ENCODE measurements around the gene TAGLN.

Gene TAGLN

DNA sequence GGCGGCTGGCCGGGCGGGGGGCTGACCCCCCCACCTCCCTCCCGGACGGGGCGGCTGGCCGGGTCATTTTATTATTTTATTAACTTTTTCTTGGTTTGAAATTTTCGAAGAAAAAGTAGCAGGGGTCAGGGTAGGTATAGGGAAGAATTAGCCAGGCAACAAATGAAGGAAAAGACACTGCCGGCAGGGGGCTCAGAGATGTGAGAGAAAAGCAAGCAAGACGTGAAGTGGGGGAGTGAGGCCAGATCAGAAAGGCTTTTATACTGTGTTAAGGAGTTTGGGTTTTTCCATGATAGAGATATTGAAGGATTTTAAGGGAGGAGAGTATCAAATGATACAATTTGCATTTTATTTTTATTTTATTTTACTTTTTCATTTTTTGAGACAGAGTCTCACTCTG is 52.3 kb downstream of the TAGLN start:
- H3K4me3 ChIP-seq (ENCODE audit: low read depth, low read length), result no peak overlapping the region
- no peak for DNase-seq
- H3K9me3 ChIP-seq, result no peaks in the 10 kb centered on the region
- H3K4me1 ChIP-seq, result no peaks in the 10 kb centered on the region
- peaks cover 36% of the 10 kb centered on the region for H3K36me3 ChIP-seq
- H3K27me3 ChIP-seq, result no peaks in the 10 kb centered on the region
- TF ChIP-seq CTCF (IDR thresholded peaks at IDR 0.05; ENCODE audit: low read depth, low read length), result no peak

DNA sequence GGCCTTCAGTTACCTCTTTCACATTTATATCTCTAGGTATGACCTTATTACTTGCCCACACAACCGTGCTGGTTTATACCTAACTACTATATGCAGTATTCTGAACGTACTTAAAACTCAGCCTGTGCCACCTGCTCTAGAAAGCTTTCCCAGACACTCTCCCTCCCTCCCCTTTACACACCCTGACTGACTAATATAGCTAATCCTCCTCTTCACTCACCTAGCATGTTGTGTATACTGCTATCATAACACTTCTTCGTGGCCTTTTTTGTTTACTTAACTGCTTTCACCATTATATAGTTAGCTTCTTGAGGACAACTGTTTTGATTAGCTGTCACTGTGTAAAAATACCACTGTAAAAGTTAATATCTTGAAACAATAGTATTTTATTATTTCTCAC is 56.8 kb downstream of the TAGLN start:
- peaks cover 6% of the 10 kb centered on the region for H3K36me3 ChIP-seq
- DNase-seq, result no peak
- no peak for TF ChIP-seq CTCF (IDR thresholded peaks at IDR 0.05; ENCODE audit: low read depth, low read length)

DNA sequence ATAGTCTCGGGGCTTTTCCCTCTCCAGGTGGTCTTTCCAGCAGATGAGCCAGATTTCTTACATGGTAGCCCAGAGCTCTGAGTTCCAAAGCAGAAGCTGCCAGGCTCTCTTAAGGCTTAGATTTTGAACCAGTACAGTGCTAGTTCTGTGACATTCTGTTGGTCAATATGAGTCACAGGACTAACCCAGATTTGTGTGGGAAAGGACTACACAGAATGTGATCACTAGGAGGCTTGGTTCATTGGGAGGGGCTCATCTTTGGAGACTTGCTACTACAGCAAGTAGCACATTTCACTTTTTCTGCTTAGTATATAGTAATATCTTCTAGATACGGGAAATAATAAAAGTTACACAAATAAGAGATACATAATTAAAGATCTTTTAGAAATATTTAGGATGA is 57.4 kb downstream of the TAGLN start:
- Histone ChIP-seq H3K9me3 (no peaks in the 10 kb centered on the region), H3K4me3 (ENCODE audit: low read depth, low read length) (no peak overlapping the region), H3K4me1 (no peaks in the 10 kb centered on the region), H3K27me3 (no peaks in the 10 kb centered on the region), H3K36me3 (peaks cover 9% of the 10 kb centered on the region)
- no peak for TF ChIP-seq CTCF (IDR thresholded peaks at IDR 0.05; ENCODE audit: low read depth, low read length)
- DNase-seq, result no peak

More for the DNA sequence above, 56.8 kb downstream of the TAGLN start:
- Histone ChIP-seq H3K4me3 (ENCODE audit: low read depth, low read length) (no peak overlapping the region), H3K27me3 (no peaks in the 10 kb centered on the region), H3K9me3 (no peaks in the 10 kb centered on the region), H3K4me1 (no peaks in the 10 kb centered on the region)
